Colon (tissue), 2 donors: ENCODE results near the gene CD38.
"Not testable (repeated sequence)": the region's sequence is repeated elsewhere in the genome, so short reads cannot be mapped to it uniquely, and the experiment has no call there.

ENCODE experiments used
- FAIRE-seq: peaks from 2 replicates; lab custom pipeline; 2012; peaks lifted over from hg19 to GRCh38; lab: Jason Lieb, UNC
- donor health status: control.
- donor health status: control.

Gene CD38

DNA sequence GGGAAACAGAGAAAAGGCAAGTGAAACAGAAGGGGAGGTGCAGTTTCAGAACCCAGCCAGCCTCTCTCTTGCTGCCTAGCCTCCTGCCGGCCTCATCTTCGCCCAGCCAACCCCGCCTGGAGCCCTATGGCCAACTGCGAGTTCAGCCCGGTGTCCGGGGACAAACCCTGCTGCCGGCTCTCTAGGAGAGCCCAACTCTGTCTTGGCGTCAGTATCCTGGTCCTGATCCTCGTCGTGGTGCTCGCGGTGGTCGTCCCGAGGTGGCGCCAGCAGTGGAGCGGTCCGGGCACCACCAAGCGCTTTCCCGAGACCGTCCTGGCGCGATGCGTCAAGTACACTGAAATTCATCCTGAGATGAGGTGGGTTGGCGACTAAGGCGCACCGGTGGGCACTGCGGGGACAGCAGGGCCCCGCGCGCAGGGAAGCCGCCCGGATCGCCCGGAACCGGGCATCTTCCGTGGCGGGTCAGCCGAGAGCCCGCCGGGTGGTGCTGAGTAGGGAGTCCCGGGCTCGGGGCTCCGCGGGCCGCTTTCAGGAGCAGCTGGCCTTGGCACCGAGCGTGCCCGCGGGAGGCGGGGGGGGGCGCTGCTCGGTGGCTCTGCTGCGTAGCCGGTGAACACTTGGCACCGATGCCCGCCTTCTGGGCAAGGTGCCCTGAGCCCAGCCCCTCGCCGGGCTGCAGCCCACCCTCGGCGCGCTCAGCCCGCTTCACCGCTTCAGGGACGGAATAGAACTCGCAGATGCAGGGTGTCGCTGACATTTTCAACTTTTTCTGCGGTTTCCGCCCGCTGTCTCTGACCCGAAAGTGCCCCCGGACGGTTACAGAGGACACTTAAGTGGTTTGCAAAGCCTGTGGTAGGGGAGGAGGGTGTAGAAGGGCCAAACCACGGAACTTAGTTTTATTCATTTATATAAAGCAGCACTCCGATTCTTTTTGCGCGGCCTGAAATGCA lies at the start of gene CD38:
CD38 (plus strand) TSS at position 40 of the 953 bp plus-strand sequence; CDS start at position 127, 87 bp downstream.
- no peak for FAIRE-seq

DNA sequence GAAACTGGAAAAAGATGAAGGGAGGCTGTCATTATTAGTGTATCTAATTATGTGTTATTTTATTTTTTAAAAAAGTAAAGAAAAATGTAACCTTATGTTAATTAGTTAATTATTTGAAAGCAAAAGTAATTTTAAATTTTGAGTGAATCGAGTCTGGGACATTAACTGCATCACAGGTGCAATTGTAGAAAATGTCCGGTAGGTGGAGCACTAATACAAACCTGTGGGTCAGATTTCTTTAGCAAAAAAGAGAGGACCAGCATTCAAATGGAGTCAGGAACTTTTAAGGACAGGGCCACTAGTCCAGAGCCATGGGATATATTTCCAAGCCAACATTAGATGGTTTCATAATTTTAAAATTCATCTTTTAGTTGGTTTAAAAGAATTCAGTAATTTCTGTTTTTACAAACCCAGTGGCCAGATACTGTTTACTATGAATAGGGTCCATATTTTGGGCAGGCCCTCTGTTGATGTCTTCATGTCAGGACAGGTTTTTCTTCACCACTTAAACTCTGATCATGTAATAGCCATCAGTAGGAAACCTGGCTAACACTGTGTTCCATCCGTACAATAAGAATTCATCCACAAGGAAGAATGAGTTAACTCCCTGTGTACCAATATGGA lies 48.1 kb upstream of the CD38 start:
- FAIRE-seq: peak; percentile 45

DNA sequence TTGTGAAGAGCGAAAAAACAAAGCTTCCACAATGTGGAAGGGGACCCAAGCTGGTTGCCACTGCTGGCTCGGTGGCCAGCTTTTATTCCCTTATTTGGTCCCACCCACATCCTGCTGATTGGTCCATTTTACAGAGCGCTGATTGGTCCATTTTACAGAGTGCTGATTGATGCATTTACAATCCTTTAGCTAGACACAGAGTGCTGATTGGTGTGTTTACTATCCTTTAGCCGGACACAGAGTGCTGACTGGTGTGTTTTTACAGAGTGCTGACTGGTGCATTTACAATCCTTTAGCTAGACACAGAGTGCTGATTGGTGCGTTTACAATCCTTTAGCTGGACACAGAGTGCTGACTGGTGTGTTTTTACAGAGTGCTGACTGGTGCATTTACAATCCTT lies 45.1 kb upstream of the CD38 start:
- FAIRE-seq: not testable (repeated sequence)

DNA sequence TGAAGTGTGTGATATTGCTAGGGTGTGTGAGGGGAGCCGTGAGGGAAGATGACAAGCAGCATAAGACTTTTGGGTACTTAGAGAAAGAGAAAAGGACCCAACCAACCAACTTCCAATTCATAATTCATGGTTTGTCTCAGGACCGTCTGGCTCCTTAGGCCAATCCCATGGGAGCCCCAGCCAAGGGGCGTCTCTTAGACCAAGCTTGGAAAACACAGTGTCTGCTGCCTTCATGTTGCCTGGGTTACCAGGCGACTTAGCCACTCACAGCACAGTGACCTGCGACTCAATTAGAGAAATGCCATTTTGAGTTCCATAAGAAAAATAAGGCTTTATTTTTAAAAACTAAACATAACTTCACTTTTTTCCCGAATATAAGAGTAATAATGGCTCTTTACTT lies 42.6 kb upstream of the CD38 start:
- FAIRE-seq: no peak

DNA sequence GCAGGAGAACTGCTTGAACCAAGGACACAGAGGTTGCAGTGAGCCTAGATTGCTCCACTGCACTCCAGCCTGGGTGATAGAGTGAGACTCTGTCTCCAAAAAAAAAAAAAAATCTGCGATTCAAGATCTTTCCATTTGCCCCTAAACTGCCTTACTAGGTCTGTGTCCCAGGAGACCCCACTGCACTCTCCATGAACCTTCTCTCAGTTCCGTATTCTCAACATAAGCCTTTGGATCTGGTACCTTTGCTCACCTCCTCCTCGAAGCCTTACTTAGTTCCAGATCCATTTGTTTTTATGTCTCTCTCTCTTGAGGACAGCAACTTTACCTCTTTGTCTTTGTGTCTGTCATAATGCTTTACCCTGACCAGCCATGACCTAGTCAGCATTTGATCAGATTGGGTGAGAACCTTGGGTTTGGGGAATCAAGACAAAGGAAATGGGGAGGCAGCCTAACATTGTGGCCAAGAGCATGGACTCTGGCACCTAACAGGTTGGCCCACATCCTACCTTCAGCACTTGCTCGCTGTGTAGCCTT lies 41.5 kb upstream of the CD38 start:
- FAIRE-seq: no peak

DNA sequence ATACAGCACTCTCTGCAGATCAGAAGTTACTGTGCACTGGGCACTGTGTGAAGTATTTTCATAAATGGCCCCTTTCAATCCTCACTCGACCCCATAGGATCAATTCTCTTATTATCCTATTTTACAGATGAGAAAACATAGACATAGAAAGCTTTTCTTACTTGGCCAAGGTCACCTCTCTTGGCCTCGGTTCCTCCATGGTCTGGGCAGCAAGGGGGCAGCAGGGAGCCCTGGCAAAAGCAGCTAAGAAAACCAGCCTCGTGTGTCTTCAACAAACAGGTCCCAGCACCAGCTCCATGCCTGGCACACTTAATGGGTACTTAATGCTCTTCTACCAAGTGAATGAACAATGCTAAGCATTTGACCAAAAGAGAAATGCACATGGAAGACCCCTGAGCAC lies 40.9 kb upstream of the CD38 start:
- FAIRE-seq: no peak

DNA sequence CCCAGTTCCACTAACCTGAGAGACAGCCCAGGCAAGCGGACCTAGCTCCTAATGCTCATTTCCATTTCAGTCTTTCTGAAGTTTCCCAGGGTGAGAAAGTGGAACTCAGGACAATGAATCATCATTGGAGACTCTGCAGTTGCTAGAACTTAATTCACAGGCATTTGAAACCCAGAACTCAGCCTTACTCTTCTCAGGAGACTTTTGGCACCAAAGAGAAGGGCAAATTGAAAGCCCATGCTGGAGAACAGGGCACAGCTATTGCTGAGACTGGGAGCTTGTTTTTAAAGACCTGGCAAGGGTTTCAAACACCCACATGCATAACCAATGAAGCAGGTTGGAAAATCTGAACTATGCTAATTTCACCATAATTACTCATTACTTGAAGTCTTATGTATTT lies 39.3 kb upstream of the CD38 start:
- no peak for FAIRE-seq

DNA sequence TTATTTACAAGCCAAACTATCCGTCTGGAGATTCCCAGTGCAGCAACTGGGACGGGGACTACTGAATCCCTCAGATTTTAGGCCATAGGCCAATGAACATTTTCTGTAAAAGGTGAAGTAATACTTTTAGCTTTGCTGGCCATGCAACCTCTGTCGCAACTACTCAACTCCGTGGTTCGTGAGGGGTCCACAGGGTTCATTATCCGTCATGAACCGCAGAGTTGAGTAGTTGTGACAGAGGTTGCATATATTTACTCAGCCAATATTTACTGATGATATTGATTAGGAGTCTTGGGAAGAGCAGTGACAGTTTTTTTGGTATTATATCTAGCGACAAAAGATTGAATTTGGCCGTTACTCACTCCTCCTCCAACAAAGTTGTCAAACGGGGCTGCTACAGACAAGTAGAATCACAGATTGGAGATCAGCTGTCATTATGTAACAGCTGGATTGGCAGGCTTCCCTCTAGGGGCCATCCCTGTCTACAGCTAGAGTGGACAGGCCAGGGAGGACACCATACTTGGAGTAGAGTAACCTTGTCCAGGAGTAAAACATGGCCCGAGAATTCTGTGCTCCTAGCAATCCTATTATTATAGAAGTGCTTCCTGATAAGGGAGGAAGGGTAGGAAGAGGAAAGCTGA lies 37.2 kb upstream of the CD38 start:
- no peak for FAIRE-seq

DNA sequence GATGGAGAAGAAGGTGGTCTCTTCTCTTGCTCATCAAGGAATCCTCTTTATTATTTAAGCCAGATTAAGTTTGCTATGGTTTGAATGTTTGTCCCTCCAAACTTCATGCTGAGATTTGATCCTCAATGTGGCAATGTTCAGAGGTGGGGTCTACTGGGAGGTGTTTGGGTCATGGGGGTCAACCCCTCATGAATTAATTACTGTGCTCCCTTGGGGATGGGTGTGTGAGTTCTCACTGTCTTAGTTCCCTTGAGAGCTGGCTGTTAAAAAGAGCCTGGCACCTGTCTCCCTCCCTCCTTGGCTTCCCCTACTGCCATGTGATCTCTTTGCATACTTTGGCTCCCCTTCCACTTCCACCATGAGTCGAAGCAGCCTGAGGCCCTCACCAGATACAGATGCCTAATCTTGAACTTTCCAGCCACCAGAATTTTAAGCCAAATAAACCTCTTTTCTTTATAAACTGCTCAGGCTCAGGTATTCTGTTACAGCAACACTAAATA lies 36.0 kb upstream of the CD38 start:
- FAIRE-seq: no peak

DNA sequence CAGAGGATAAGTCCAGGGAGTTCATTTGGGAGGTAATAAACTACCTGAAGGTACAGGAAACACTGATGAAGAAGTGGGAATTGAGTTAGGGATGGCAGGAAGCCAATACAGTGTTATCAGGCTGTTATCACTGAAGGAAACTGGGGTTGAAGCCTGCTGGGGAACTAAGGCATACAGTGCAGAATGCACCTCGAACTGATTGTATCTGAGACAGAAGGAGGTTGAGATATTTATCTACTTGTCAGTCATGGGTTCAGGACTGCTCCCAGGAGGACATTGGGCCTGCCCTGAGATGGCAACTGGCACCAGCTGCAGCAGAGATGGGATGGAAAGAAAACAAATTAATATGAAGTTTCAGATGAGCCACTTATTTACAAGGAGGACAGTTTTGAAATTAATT lies 35.5 kb upstream of the CD38 start:
- FAIRE-seq: no peak

DNA sequence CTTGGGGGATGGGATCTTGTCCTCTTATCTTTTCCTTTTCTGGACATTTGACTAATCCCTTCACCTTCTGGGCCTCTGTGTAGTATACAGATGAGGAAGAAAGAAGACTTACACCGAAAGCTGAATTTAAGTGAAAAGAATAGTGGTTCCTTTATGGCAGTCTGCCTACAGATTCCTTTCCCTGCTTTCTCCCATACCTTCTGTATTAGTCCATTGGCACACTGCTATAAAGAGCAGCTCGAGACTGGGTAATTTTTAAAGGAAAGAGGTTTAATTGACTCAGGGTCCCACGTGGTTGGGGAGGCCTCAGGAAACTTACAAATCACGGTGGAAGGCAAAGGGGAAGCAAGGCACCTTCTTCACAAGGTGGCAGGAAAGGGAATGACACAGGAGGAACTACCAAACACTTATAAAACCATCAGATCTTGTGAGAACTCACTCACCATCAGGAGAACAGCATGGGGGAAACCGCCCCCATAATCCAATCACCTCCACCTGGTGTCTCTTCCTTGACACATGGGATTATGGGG lies 34.0 kb upstream of the CD38 start:
- FAIRE-seq: no peak

DNA sequence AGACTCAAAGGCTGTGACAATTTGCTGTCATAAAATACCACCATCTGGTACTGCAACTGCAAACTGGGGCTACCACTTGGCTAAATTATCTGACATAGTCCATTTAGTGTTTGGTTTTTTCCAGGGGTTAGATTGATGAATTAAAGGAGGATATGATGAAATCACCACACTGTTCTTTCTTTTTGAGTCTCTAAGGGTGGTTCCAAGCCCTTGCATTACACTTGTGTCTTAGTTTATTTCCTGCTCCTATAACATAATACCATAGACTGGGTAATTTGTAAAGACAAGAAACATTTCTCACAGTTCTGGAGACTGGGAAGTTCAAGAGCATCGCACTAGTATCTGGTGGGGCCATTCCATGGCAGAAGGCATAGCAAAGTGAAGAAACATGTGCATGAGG lies 32.0 kb upstream of the CD38 start:
- FAIRE-seq: no peak

DNA sequence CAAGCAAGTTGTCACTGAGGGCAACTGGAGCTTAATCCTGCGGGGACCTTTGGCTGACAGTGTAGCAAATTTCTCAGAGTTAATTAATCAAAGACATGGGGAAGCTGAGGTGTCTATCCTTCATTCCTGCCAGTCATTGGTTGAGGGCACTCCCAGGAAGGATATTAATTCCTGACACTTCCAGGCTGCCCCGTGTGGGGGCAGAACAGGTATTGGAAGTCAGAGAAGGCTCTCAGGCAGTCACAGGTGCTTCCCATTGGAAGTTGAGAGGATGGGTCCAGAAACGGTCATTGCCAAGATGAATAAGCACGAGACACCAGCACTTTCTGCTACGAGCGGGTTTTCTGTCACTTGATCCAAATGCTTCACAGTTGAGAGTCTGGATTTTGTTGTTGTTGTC lies 29.1 kb upstream of the CD38 start:
- no peak for FAIRE-seq

DNA sequence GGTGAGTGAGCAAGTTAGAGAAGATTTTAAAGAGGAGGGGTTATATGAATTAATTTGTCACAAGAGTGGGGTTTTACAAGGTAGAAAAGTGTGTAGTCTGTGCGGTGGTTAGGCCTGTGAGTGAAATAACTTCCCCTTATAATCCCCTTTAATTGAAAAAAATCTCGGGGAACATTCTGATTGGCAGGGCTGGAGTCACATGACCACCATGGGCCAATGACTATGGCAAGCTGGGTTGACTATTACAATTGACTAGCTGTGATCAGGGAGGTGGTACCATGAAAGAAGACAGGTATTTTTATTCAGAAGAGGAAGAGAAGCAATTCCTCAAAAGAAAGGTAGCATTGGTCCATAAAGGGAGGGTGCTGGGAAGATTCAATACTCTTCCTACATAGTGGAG lies 27.0 kb upstream of the CD38 start:
- FAIRE-seq: no peak

DNA sequence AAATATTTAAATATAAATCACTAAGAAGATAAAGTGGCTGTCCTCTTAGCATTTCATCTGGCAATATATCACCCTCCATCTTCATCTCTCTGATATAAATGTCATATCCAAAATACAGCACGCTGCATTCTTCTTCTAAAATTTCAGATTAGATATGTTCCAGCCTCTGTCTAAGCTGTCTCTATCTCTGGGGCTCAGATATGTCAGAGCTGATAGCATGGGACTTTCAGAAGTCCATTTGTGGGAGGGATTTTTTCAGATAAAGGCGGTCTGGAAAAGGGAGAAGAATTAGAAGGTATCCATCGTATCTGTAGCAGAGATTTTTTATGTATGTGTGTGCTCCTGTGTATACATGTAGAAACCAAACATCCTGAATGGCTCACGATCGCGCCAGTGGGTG lies 25.0 kb upstream of the CD38 start:
- FAIRE-seq: no peak

DNA sequence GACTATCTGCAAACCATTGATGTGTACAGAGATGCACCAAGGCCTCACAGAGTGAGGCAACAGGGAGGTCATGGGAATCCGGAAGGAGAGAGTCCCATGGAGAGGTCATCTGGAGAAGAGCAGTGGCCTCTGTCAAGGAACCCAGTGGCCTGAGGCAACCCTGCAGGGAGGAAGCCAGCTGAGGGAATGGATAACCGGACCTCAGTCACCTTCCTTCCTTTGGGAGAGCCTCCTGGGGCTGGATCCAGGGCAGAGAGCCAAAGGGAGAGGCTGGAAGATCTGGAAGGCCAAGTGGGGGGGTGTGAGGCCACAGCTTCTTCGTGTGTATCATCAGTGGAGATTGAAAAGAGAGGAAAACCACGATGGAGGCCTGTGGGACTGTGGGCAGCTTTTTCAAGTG lies 24.3 kb upstream of the CD38 start:
- no peak for FAIRE-seq

DNA sequence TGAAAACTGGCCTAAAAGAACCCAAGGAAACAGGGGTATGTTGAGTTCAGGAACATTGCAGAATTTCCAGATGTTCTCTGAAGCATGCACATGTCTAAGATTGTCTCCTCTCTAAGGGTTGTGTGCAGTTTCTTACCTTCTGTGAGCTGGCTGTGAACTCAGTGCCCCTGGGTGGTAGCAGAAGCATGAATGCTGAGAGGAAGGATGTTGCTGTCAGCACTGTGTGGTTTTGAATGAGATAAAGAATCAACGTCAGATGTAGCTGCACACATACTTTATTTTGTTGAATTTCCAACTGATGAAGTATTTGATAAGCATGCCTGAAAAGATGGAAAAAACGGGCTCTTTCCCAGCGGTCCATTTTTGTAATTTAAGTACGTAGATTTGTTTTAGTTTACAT lies 23.8 kb upstream of the CD38 start:
- no peak for FAIRE-seq

DNA sequence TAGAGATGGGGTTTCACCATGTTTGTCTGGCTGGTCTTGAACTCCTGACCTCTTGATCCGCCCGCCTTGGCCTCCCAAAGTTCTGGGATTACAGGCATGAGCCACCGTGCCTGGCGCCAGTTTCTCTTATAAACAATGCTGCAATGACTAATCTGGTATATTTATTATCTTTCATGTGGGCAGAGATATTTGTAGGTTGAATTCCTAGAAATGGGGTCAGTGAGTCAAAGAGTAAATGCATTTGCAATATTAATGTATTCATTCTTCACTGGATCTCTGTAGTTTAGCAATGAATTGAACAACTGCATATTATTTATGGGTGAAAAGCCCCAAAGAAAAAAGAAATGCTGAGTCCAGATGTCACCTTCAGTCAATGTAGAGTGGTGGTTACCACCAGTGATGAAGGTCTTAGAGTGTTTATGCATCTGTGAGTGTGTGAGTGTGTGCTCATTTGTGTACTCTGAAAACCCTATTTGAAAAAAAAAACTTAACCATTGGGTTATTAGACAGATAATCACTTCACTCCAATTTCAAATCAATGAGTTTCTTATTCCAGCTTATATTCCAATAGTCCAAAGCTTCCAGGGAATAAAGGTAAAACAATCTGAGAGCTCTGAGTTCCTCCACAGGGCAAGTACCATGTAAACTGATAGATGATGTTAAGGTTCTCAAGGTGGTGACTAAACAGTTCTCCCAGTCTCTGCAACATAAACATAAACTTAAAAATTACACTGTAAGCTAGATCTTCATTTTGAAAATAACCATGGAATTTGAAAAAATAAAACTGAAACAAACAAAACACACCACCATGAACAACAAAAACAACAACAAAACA lies 22.6 kb upstream of the CD38 start:
- no peak for FAIRE-seq

DNA sequence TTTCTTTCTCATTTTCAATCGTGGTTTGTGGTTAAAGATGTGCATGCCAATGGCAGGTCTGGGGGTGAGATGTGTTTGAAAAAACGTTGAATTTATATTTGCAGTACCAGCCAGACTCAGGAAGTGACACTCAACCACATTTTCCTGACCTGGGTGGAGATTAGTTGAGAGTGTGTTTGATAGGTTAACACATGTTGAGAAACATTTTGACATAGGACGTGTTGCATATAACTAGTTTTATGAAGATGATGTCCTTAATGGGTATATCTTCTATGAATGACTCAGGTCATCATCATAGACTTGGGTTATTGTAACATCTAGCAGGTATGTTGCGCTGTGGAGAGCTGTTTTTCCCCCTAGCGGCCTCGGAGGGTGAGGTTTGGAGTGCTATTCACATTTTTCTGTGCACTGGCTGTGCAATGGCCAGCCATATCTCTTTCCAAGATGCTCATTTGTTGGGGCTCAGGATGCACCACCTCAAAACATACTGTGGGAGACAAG lies 21.7 kb upstream of the CD38 start:
- no peak for FAIRE-seq

DNA sequence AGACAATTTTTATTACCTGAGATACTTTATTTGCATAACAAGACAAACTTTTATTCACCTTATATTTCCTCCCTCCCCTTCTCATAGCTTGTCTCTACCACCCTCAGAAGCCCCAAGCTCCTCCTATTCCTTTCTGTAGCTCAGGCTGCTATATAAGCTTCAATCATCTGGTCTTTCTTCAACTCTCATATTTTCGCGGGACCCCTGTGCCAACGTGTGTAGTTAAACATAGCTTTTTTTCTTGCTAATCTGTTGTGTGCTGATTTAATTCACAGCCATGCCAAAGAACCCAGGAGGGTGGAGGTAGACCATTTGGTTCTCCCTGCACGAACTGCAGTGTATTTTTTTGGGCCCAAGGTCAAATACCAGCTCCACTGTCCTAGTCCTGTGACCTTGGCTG lies 21.1 kb upstream of the CD38 start:
- no peak for FAIRE-seq

DNA sequence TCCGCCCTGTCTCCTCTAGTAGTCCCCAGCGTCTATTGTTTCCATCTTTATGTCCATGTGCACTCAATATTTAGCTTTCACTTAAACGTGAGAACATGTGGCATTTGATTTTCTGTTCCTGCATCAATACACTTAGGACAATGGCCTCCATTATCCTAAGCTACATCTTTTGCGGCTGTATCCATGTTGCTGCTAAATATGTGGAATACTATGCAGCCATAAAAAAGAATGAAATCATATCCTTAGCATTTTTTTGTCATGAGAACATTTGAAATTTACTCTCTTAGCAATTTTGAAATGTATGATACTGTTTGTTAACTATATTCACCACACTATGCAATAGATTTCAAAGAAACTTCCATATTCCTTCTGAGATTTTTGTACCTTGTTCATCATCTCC lies 19.8 kb upstream of the CD38 start:
- FAIRE-seq: no peak
